ENCODE results near the gene HDAC10.

HDAC10 gene

DNA sequence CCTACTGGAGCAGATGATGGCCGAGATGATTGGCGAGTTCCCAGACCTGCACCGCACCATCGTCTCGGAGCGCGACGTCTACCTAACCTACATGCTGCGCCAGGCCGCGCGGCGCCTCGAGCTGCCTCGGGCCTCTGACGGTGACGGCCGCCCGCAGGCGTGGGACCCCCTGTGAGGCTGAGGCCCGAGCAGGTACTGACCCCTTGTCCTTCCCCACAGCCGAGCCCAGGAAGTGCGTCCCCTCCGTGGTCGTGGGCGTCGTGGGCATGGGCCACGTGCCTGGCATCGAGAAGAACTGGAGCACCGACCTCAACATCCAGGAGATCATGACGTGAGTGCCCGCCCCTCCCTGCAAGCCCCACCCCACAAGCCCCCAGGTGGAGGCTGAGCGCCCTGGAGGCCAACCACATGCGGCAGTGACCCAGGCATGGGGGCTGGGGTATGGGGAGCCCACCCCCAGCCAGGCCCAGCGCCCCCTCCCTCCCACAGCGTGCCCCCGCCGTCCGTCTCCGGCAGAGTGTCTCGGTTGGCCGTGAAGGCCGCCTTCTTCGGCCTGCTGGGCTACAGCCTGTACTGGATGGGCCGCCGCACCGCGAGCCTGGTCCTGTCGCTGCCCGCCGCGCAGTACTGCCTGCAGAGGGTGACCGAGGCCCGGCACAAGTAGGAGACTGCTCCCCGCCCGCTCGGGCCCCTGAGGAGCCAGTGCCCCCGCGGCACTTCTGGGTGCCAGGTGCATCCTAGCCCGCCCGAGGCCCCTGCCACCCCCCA is 53.0 kb downstream of the HDAC10 start:
- DNase-seq = no peak

DNA sequence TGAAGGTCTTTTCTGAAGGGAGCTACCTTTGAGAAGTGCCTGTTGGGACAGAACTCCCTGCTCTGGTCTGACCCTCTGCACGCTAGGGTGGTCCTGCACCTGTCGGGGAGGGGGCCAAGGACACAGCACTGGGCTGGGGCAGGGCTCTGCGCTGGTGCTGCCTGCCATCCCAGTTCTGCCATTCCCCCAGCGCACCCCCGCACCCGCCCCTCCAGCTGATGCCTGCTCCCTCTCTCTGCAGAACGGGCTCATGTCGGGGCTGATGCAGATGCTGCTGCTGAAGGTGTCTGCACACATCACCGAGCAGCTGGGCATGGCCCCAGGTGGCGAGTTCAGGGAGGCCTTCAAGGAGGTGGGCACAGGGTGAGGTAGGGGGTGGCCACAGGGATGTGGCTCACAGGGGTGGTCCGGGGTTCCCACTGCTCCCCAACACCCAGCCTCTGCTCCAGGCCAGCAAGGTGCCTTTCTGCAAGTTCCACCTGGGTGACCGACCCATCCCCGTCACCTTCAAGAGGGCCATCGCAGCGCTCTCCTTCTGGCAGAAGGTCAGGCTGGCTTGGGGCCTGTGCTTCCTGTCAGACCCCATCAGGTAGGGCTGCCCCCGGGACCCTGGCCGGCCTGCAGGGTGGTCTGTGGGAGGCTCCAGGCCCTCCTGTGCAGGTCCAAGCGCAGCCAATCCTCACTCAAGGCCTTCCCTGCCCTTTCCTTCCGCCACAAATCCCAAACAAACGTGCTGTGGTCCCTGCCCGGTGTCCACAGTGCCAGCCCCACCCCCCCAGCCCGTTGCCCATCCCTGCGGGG is 53.9 kb downstream of the HDAC10 start:
- no peak for DNase-seq

DNA sequence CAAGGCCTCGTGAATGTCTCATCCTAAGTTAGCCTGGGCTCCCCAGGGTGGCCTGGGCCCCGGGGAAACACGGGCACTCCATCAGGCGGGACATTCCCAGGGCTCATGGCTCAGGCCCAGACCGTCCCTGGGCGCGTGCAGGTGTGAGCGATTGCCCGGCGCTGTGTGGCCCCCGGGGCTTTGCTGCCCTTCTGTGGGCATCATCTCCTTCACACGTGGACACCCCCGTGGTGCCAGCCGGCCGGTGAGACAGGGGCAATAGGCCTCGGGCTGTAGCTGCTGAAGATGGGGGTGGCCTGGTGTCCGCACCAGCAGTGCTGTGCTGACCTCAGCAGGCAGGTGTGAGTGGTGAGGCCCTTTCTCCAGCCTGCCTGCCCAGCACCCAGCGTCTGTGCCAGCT is 54.8 kb downstream of the HDAC10 start:
- no peak for DNase-seq
